SU-DHL-6 (cell line): ENCODE results near the gene XIRP2.

Experiments used
- H2AFZ ChIP-seq: fragments of 200-600 bp; sonication (generic); 2 replicates; pipeline ENCODE4 v1.6.1; 2014; ENCODE audit warnings: low read depth, mild to moderate bottlenecking, moderate library complexity, mixed read lengths, antibody characterized with exemption, low read length; ENCODE audit not compliant: severe bottlenecking
- H3F3A ChIP-seq: fragments of 200-600 bp; shearing (Covaris generic); 2 replicates; pipeline ENCODE4 v1.6.0; 2016; ENCODE audit warnings: antibody characterized with exemption, mild to moderate bottlenecking; ENCODE audit not compliant: insufficient read depth
- H3K27ac ChIP-seq: fragments of 200-600 bp; sonication (generic); 2 replicates; pipeline ENCODE4 v1.5.1; 2016; ENCODE audit warnings: low read depth, mild to moderate bottlenecking, low read length, moderate library complexity, mixed read lengths
- H3K27me3 ChIP-seq: fragments of 200-600 bp; sonication (generic), shearing (Covaris generic); 2 replicates; pipeline ENCODE4 v1.6.0; 2014; ENCODE audit warnings: mild to moderate bottlenecking, low read length
- H3K36me3 ChIP-seq: fragments of 200-600 bp; sonication (generic); 2 replicates; pipeline ENCODE4 v1.6.1; 2014; ENCODE audit warnings: mild to moderate bottlenecking, low read length, mixed read lengths
- H3K4me2 ChIP-seq: fragments of 300-600, 200-600 bp; shearing (Covaris generic), sonication (generic); 2 replicates; pipeline ENCODE4 v1.6.0; 2014; ENCODE audit warnings: low read length, low read depth, mild to moderate bottlenecking; ENCODE audit not compliant: poor library complexity, severe bottlenecking
- H3K4me3 ChIP-seq: fragments of 200-600 bp; sonication (generic); 2 replicates; pipeline ENCODE4 v1.5.1; 2014; ENCODE audit warnings: antibody characterized with exemption, low read length, mild to moderate bottlenecking, mixed read lengths; ENCODE audit not compliant: insufficient read depth, poor library complexity, severe bottlenecking
- H3K79me2 ChIP-seq: fragments of 200-600 bp; sonication (generic); 2 replicates; pipeline ENCODE4 v1.6.1; 2014; ENCODE audit warnings: mild to moderate bottlenecking, low read length, moderate library complexity; ENCODE audit not compliant: insufficient read depth
- H3K9ac ChIP-seq: fragments of 200-600 bp; sonication (generic); 2 replicates; pipeline ENCODE4 v1.7.0; 2014; ENCODE audit warnings: mild to moderate bottlenecking, low read length
- H3K9me2 ChIP-seq: fragments of 200-600 bp; sonication (generic); replicated peaks from 2 replicates; pipeline ENCODE4 v1.6.1; 2014; ENCODE audit warnings: low read length; ENCODE audit not compliant: insufficient read depth
- H3K9me3 ChIP-seq: fragments of 200-600 bp; sonication (generic); 2 replicates; pipeline ENCODE4 v1.6.1; 2014; ENCODE audit warnings: low read length, mixed read lengths; ENCODE audit not compliant: insufficient read depth
- H4K20me1 ChIP-seq: fragments of 200-600 bp; sonication (generic); 2 replicates; pipeline ENCODE4 v1.6.1; 2014; ENCODE audit warnings: low read depth, mild to moderate bottlenecking, antibody characterized with exemption, low read length, moderate library complexity, mixed read lengths
- EZH2phosphoT487 ChIP-seq: fragments of 200-600 bp; sonication (generic), shearing (Covaris generic); conservative IDR thresholded peaks from 2 replicates; pipeline ENCODE4 v1.6.1; 2018; ENCODE audit warnings: mild to moderate bottlenecking, antibody characterized with exemption, low read length, moderate library complexity, mixed read lengths
- TF ChIP-seq, protein P1 (sequence below): fragments of 200-600 bp; sonication (generic); IDR thresholded peaks from one replicate; pipeline ENCODE4 v1.5.1; 2017; ENCODE audit warnings: antibody characterized with exemption, mild to moderate bottlenecking, low read length, moderate library complexity; ENCODE audit not compliant: insufficient read depth, poor library complexity, severe bottlenecking

The XIRP2 gene

DNA sequence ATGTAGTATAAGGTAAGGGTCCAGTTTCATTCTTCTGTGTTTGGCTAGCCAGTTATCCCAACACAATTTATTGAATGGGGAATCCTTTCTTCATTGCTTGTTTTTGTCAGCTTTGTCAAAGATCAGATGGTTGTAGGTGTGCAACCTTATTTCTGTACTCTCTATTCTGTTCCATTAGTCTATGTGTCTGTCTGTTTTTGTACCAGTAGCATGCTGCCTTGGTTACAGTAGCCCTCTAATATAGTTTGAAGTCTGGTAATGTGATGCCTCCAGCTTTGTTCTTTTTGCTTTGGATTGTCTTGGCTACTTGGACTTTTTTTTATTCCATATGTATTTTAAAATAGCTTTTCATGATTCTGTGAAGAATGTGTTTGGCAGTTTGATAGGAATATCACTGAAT, 222.1 kb downstream of the XIRP2 start:
- no peak overlapping the region for H3K27ac ChIP-seq
- no peaks in the 10 kb centered on the region for H3K9me3 ChIP-seq
- no peaks in the 10 kb centered on the region for H4K20me1 ChIP-seq
- no peak overlapping the region for H3K4me3 ChIP-seq
- H3K9me2 ChIP-seq, result no peaks in the 10 kb centered on the region
- no peak for TF ChIP-seq EZH2phosphoT487
- TF ChIP-seq, protein P1, sequence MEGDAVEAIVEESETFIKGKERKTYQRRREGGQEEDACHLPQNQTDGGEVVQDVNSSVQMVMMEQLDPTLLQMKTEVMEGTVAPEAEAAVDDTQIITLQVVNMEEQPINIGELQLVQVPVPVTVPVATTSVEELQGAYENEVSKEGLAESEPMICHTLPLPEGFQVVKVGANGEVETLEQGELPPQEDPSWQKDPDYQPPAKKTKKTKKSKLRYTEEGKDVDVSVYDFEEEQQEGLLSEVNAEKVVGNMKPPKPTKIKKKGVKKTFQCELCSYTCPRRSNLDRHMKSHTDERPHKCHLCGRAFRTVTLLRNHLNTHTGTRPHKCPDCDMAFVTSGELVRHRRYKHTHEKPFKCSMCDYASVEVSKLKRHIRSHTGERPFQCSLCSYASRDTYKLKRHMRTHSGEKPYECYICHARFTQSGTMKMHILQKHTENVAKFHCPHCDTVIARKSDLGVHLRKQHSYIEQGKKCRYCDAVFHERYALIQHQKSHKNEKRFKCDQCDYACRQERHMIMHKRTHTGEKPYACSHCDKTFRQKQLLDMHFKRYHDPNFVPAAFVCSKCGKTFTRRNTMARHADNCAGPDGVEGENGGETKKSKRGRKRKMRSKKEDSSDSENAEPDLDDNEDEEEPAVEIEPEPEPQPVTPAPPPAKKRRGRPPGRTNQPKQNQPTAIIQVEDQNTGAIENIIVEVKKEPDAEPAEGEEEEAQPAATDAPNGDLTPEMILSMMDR, result no peak
- no peaks in the 10 kb centered on the region for H3F3A ChIP-seq
- no peaks in the 10 kb centered on the region for H3K27me3 ChIP-seq
- no peak overlapping the region for H3K4me2 ChIP-seq
- no peaks in the 10 kb centered on the region for H3K36me3 ChIP-seq
- H3K9ac ChIP-seq, result no peak overlapping the region
- H3K79me2 ChIP-seq, result no peaks in the 10 kb centered on the region
- H2AFZ ChIP-seq, result no peak overlapping the region

DNA sequence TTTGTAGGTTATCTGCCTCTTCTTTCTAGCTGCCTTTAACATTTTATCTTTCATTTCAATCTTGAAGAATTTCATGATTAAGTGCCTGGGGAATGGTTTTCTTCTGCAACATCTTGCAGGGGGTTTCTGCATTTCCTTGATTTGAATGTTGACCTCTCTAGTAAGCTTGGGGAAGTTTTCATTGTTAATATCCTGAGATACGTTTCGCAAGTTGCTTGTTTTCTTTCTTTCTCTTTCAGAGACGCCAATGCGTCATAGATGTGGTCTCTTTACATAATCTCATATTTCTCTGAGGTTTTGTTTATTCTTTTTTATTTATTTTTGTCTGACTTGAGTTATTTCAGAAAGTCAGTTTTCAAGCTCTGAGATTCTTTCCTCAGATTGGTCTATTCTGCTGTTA, 225.7 kb downstream of the XIRP2 start:
- no peaks in the 10 kb centered on the region for H3K36me3 ChIP-seq
- H3K9ac ChIP-seq, result no peak overlapping the region
- H3K27ac ChIP-seq, result no peak overlapping the region
- no peak overlapping the region for H2AFZ ChIP-seq
- H3K9me2 ChIP-seq, result no peaks in the 10 kb centered on the region
- H3K4me2 ChIP-seq, result no peak overlapping the region
- no peaks in the 10 kb centered on the region for H3F3A ChIP-seq
- H3K9me3 ChIP-seq, result no peaks in the 10 kb centered on the region
- no peaks in the 10 kb centered on the region for H3K79me2 ChIP-seq
- no peak for TF ChIP-seq EZH2phosphoT487
- TF ChIP-seq, protein P1, result no peak
- H4K20me1 ChIP-seq, result no peaks in the 10 kb centered on the region
- no peak overlapping the region for H3K4me3 ChIP-seq
- H3K27me3 ChIP-seq, result no peaks in the 10 kb centered on the region

DNA sequence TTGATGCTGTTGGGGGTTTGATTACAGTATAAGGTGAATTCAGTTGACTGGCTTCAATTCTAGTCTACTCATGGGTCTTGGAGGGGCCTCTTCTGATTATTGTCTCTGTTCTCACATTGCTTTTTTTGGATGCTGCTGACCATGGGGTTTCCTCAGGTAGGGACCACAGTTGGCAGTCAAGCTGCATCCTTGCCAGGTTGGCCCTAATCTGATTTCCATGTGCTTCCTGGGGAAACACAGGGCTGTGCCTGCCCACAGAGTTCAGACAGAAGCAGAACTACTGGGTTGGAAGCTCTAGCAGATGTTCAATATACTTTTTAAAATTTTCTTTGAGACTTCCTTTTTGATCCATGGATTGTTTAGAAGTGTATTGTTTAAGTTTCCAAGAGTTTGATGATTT, 227.3 kb downstream of the XIRP2 start:
- H3K27ac ChIP-seq, result no peak overlapping the region
- no peaks in the 10 kb centered on the region for H3K36me3 ChIP-seq

More for the DNA sequence above, 227.3 kb downstream of the XIRP2 start:
- Histone ChIP-seq H4K20me1 (no peaks in the 10 kb centered on the region), H3K9me3 (no peaks in the 10 kb centered on the region), H3K9ac (no peak overlapping the region), H3K9me2 (no peaks in the 10 kb centered on the region), H2AFZ (no peak overlapping the region), H3K79me2 (no peaks in the 10 kb centered on the region), H3K4me2 (no peak overlapping the region), H3F3A (no peaks in the 10 kb centered on the region), H3K4me3 (no peak overlapping the region), H3K27me3 (no peaks in the 10 kb centered on the region)
- TF ChIP-seq, protein P1, result no peak
- no peak for TF ChIP-seq EZH2phosphoT487
